RPMI7951 (cell line): Measurements from ENCODE around the gene OR5B12. TPM values are rescaled to one million over a fixed set of nuclear protein-coding genes. Genes with fewer than 3 reads are reported as not detected.
"Not testable (repeated sequence)": the region's sequence is repeated elsewhere in the genome, so short reads cannot be mapped to it uniquely, and the experiment has no call there.

ENCODE experiments used
- DNase-seq: peaks from one replicate; pipeline ENCODE4 v3.0.0-alpha.2; 2012; ENCODE audit warnings: low read depth
- total RNA-seq: library from RNA; depleted of rRNA; stranded (reverse); fragments of >200 nt; shearing (Covaris generic); gene quantifications from 2 replicates; pipeline ENCODE4 v1.2.3, GENCODE V29; 2014; rRNA removed

Gene OR5B12
- not detected in 2 replicates for total RNA-seq

DNA sequence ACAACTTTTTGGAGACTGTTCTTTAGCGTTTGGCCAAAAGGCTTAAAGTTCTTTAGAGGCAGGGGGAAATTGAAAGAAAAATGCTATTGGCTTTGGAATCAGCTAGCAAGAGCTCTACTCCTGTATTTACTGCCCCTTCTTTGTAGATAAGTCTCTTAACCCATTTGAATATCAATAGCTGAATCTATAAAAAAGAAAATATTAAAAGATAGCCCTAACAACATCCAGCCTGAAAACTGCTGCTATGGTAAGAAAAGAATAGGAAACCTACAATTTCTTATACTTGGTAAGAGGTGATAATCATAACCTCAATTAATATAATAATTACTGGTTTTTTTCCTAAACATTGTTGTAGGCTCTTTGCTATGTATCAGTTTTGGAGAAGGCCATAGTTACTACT, at the start of gene OR5B12:
OR5B12 (minus strand) TSS at position 101 of the 400 bp plus-strand sequence. CDS start 2,085 bp downstream, outside the sequence.
- DNase-seq: no peak

- no peak for DNase-seq
Measured at GRCh38 chr11:58490827-58491226, 48.8 kb upstream of the OR5B12 start.

DNA sequence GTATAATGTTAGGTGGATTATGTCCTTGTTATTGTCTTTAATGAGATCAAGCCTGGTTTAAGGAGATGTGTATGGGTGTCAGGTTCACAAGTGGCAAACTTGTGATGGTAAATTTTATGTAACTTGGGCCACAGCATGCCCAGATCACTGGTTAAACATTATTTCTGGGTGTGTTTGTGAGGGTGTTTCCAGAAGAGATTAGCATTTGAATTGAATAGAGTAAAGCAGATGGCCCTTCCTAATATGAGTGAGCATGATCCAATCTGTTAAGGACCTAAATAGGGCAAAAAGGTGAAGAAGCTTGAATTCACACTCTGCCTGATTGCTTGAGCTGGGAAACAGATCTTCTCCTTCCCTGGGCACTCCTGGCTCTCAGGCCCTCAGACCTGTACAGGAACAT, 45.1 kb upstream of the OR5B12 start:
- DNase-seq: no peak

DNA sequence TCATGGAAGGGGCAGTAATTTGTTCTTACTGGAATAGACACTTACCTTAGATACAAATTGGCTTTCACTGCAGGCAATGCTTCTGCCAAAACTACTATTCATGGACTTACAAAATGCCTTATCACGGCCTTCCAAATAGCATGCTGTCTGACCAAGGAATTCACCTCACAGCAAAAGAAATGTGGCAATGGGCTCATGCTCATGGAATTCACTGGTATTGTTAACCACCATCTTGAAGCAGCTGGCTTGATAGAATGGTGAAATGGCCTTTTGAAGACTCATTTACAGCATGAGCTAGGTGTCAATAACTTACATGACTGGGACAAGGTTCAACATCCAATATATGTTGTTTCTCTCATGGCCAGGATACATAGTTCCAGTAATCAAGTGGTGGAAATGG, 43.9 kb upstream of the OR5B12 start:
- DNase-seq: no peak

- no peak for DNase-seq
Measured at GRCh38 chr11:58471892-58472291, 29.9 kb upstream of the OR5B12 start.

- no peak for DNase-seq
Measured at GRCh38 chr11:58466293-58466692, 24.3 kb upstream of the OR5B12 start.

- DNase-seq: no peak
Measured at GRCh38 chr11:58465690-58466089, 23.7 kb upstream of the OR5B12 start.

DNA sequence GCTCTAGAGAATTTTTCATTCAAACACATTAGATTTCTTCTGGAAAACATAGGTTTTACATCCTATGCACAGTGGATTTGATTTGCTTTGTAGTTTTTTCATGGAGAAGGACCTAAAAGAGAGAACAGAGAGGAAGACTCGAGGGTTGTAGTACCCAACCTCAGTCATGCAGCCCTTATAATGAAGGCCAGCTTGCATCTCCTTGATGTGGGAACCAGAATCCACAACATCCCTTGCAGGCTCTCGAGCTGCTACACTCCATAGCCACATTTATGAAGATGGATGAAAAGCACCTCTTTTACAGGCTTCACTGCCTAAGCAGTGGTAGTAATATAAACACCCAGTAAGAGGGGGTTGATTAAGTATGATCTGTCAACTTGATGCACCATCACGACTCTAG, 9.5 kb upstream of the OR5B12 start:
- DNase-seq: peak; percentile 43

DNA sequence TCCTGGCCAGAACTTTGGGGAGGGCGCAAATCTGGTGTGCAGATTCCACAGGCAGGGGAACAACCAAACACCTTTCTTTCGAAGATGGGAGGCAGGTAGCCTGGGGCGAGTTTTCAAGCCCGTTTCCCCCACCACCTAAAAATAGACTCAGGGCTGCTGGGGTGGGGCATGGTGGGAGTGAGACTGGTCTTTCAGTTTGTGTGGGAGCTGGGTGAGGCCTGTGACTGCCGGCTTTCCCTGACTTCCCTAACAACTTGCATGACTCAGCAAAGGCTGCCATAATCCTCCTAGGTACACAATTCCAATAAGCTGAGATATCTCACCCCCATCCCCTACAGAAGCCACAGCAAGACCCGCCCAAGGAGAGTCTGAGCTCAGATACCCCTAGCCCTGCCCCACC, 4.3 kb upstream of the OR5B12 start:
- peak; percentile 6 for DNase-seq

- DNase-seq: no peak
Measured at GRCh38 chr11:58444300-58444699, 2.3 kb upstream of the OR5B12 start.

- no peak for DNase-seq
Measured at GRCh38 chr11:58438486-58438885, 3.5 kb downstream of the OR5B12 start.

GRCh38 chr11:58434217-58434616, 7.8 kb downstream of the OR5B12 start:
- DNase-seq: no peak

- DNase-seq: no peak
Measured at GRCh38 chr11:58433638-58434203, 8.3 kb downstream of the OR5B12 start.

DNA sequence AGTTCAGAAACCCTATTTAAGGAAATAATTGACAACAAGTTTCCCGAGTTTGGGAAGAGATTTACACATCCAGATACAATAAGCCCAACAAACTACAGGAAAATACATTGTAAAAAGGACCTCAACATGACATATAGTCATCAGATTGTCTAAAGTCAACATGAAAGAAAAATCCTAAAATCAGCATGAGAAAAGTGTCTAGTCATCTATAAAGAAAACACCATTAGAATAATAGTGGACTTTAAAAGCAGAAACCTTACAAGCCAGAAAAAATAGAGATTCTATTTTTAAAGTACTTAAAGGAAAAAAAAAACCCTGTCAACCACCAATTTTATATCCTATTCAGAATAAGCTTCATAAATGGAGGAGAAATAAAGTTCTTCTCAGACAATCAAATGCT, 12.8 kb downstream of the OR5B12 start:
- DNase-seq: no peak

DNA sequence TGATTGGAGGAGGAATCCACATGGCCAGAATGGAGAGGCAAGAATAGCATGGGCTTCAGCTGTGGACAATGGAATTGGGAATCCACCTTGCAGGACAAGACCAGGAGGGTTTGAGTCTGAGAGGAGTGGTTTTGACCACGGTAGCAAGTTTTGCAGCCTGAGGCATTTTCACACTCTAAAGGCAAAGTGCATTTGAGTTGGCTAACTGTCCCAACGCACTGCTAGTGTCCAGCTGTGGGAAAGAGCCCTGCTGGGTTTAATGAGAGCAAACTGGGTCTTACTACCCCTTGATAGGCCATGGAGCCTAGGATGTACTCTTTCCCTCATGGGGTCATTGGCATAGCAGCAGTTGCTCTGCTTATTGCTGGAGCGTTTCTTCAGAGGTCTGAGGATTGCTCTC, 14.0 kb downstream of the OR5B12 start, which contains the start of gene OR5B2:
OR5B2 (minus strand) TSS at position 101 of the 400 bp plus-strand sequence. CDS start 4,860 bp downstream, outside the sequence.
- no peak for DNase-seq

DNA sequence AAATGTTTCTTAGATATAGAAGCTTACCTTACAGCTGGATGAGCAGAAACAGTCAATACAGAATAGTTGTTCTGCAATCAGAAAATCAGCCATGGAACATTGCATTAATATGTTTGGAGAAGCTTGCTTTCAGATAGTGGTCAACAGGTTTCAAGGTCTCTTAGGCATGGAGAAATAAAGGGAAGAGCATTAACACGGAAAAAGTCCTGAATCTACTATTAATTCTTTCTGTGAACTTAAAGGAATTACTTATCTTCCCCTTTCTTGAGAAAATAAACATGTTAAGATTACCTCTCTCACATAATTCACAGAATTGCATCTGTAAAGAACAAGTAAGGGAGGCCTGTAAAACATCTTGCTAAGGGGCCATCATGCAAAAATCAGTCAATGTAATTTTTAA, 35.3 kb downstream of the OR5B12 start, which contains the start of gene OR5B3:
OR5B3 (minus strand) TSS at position 101 of the 400 bp plus-strand sequence. CDS start 3,465 bp downstream, outside the sequence.
- DNase-seq: no peak

GRCh38 chr11:58399622-58400021, 42.4 kb downstream of the OR5B12 start:
- DNase-seq: not testable (repeated sequence)

DNA sequence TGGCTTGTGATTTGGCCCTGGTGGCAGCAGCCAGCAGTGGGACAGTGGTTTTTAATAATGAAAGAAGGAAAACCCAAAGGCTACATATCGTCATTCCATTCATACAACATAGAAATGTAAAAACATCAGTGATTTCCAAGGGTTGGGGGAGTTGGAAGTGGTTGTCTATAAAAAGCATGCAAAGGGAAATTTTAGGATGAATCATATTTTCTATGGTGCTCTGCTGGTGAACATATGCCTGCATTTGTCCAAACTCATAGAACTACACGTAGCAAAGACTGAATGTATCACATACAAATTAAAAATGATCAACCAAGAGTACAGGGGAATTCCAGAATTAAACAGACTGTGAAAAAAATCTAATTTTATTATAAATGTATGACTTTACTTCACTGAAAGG, 46.5 kb downstream of the OR5B12 start:
- DNase-seq: peak; percentile 79

DNA sequence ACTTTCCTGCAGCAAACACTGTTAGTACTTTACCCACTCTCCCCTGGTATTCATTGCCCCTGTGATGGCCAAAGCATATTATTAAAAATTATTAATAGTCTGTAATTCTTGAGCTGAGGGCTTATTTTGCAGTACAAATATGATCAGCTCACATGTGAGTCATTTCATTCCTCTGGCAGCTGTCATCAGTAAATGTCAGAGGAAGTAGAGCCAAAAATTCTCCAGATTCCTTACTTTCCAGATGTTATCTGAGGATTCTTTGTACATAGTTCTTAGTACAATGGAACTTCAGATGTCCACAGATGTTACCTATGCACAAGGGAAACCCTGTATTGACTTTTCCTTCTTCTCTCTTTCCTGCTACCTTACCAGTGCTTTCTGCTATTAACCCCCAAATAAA, 47.8 kb downstream of the OR5B12 start:
- DNase-seq: peak; percentile 88

- no peak for DNase-seq
Measured at GRCh38 chr11:58392746-58393145, 49.3 kb downstream of the OR5B12 start.

- no peak for DNase-seq
Measured at GRCh38 chr11:58391879-58392278, 50.2 kb downstream of the OR5B12 start.

DNA sequence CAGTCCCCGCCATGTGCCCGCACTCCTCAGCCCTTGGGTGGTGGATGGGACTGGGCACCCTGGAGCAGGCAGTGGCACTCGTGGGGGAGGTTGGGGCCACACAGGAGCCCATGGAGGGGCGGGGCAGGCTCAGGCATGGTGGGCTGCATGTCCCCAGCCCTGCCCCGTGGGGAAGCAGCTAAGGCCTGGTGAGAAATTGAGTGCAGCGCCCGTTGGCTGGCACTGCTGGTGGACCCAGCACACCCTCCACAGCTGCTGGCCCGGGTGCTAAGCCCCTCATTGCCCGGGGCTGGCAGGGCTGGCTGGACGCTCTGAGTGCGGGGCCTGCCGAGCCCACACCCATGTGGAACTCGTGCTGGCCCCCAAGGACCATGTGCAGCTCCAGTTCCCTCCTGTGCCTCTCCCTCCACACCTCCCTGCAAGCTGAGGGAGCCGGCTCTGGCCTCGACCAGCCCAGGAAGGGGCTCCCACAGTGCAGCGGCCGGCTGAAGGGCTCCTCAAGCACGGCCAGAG, 51.4 kb downstream of the OR5B12 start:
- DNase-seq: no peak
